DMS 273 treated with DMSO at 0.1 percent for 48 hours (cell line): Measurements from ENCODE around the gene KLK15.
A peak's percentile ranks its signal among the peaks of the same experiment; 100 is the strongest.
"Not testable (repeated sequence)": the region's sequence is repeated elsewhere in the genome, so short reads cannot be mapped to it uniquely, and the experiment has no call there.

Experiments
- DNase-seq: peaks from one replicate; lab custom pipeline; 2025; lab: John Stamatoyannopoulos, UW

The KLK15 gene

GRCh38 chr19:50796128-50796633 lies 37.2 kb downstream of the KLK15 start:
- no peak for DNase-seq

DNA sequence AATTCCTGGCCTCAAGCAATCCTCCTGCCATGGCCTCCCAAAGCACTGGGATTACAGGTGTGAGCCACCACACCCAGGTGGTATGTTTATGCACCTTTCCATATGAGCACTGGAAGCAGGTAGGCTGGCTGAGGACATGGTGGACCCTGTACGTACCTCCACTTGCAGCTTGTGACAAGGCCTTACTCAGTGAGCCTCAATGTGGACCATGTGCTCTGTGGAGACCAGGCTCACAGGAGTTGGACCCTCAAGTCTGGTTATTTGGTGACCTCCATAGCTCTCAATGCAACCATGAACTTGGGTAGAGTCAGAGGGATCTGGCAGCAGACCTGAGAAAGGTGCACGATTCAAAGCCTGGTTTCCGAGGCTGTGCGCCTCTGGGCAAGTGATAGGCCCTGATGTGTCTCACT lies 37.7 kb downstream of the KLK15 start:
- DNase-seq, result no peak

- DNase-seq, result peak; percentile 70
Measured at GRCh38 chr19:50794876-50795663, 38.3 kb downstream of the KLK15 start.

DNA sequence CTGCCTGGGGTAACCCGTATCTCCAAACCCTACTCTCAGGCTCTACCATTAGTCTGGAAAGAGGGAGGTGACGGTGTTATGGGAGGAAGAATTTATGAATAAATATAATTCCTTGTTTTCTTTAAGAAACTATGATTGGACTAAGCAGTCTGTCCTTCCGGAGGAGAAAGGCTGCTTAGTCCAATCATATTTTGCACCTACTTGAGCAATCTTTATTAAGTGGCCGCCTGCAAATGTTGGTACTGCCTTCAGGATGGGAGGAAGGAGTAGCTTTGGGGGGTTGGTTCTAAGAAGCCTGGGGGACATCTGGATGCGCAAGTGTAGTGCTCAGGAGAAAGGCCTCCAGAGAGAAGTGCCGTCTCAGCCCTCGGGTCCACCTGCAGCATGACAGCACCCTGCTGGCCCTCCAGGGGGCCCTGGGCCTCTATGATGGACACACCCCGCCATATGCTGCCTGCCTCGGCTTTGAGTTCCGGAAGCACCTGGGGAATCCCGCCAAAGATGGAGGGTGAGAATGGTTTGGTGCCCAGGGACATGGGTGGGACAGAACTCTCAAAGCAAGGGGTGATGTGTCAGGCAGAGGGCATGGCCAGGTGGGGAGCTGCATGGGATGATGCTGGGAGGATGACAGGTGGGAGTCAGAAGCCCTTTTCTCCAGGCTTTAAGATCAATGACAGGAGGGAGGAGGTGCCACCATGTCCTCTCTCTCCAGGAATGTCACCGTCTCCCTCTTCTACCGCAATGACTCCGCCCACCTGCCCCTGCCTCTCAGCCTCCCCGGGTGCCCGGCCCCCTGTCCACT lies 39.1 kb downstream of the KLK15 start:
- DNase-seq, result peak; percentile 63

- no peak for DNase-seq
Measured at GRCh38 chr19:50793558-50794065, 39.8 kb downstream of the KLK15 start.

DNA sequence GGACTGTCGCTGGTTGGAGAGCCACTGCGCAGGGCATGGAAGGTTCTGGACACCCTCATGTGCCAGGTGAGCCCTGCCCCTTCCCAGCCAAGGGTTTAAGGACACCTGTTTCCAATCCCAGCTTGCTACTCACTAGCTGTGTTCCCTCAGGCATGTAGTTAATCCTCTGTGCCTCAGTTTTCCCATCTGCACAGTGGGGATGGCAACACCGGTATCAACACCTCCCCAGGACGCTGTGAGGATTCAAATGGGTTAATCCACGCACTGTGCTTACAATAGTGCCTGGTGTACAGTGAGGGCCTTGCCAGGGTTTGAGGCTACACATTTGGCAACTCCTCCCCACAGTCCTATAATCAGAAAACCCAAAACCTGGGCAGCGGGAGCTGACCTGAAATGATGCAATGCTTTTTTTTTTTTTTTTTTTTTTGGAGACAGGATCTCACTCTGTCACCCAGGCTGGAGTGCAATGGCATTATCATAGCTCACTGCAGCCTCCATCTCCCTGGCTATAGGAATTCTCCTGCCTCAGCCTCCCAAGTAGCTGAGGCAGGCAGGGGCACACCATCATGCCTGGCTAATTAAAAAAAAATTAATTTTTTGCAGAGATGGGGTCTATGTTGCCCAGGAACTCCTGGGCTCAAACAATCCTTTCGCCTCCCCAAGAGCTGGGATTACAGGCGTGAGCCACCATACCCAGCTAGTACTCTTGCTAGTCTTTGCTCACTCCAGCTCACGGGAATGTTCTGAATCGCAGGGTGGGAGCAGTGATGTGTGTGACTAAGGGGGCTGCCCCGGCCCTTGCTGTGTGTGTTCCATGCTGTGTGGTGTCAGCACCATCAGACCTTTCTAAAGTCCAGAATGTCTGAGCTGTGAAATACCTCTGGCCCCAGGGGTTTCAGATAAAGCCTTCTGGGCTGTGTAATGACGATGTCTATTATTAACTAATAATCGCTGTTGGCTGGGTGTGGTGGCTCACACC lies 40.8 kb downstream of the KLK15 start:
- no peak for DNase-seq

DNA sequence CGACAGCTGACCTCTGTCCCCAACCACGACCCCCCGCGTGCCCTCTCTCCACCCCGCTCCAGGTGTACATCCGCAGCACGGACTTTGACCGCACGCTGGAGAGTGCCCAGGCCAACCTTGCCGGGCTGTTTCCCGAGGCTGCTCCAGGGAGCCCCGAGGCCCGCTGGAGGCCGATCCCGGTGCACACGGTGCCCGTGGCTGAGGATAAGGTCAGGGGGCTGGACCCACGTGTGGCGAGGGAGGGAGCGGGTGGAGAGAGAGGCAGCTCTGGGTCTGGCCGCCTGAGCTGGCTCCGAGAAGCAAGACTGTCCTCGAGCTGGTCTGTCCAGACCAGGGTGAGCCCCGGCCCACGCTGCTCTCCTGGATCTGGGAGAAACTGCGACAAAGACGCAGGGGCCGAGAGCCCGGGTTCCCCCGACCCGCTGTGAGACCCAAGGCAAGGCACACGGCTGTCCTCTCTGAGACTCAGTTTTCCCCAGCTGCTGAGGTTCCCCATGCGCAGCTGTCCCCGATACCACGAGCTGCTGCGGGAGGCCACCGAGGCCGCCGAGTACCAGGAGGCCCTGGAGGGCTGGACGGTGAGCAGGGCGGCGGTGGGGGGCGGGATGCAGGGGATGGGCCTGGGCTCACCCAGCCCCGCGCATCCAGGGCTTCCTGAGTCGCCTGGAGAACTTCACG lies 41.6 kb downstream of the KLK15 start:
- DNase-seq, result no peak

- DNase-seq, result no peak
Measured at GRCh38 chr19:50790922-50791467, 42.4 kb downstream of the KLK15 start.

DNA sequence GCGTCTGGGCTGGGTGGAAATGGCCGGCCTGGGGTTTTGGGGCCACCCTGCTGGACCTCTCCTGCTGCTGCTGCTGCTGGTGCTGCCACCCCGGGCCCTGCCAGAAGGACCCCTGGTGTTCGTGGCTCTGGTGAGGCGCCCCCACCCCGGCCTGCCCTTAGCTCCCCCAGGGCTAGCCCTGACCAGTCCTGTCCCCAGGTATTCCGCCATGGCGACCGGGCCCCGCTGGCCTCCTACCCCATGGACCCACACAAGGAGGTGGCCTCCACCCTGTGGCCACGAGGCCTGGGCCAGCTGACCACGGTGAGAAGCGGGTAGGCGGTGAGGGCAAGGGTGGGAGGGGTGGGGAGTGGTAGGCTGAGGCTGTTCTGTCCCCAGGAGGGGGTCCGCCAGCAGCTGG lies 43.0 kb downstream of the KLK15 start, which contains the start of gene ACP4:
Gene ACP4 (plus strand): TSS at position 20 of the 400 bp plus-strand sequence. CDS start 0 bp downstream, at position 20.
- no peak for DNase-seq

DNA sequence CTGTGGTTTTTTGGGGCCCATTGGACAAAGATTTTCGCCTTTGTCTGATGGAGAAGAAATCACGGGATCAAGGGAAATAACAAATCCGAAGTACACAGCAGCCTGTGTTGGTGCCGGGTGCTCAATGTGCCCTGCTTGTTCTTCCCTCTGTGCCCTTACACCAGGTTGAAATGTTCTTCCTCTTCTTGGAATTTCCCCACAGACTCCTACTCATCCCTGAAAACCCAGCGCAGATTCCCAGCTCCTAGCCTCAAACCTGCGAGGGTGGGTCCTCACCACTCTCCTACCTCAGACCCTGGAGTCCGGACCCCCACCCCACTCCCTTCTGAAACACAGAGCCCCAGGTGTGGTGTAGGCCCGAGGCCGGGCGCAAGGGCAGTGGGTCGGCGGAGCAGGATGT lies 48.0 kb downstream of the KLK15 start:
- no peak for DNase-seq

DNA sequence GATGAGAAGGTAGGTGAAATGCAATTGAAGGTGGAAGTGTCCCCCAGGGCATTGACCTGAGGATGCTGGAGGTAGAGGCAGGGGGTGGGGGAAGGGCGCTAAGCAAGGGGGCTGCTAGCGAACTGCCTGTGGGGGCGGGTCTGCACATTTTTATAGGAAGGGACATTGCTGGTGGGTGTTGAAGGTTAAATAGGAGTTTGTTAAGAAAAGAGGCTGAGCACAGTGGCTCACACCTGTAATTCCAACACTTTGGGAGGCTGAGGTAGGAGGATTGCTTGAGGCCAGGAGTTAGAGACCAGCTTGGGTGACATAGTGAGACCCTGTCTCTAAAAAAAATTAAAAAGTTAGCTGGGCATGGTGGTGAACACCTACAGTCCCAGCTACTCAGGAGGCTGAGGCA lies 48.7 kb downstream of the KLK15 start:
- no peak for DNase-seq

GRCh38 chr19:50783848-50784152 lies 49.6 kb downstream of the KLK15 start:
- not testable (repeated sequence) for DNase-seq

DNA sequence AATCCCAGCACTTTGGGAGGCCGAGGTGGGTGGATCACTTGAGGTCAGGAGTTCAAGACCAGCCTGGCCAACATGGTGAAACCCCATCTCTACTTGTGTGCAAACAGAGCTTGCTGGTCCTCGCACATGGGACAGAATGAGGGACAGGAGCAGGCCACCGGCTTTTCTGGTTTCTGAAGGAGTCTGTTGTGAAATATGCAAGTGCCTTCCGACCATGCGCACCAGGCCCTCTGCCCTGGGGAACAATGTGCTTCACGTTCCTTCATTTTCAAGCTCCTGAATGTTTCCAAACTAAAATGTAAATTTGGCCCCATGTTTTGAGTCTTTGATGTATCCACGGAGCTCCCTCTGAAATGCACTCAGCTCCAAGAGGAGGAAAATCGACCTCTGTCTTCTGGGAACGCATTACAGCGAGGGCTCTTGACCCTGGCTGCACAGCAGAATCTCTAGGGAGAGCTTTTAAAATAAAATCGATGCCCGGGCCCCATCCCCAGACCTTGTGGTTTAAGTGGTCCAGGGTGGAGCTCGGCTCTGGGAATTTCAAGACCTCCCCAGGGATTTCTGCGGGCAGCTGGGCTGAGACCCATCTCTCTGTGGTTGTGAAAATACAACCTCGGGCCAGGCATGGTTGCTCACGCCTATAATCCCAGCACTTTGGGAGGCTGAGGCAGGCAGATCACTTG lies 52.5 kb downstream of the KLK15 start:
- no peak for DNase-seq

DNA sequence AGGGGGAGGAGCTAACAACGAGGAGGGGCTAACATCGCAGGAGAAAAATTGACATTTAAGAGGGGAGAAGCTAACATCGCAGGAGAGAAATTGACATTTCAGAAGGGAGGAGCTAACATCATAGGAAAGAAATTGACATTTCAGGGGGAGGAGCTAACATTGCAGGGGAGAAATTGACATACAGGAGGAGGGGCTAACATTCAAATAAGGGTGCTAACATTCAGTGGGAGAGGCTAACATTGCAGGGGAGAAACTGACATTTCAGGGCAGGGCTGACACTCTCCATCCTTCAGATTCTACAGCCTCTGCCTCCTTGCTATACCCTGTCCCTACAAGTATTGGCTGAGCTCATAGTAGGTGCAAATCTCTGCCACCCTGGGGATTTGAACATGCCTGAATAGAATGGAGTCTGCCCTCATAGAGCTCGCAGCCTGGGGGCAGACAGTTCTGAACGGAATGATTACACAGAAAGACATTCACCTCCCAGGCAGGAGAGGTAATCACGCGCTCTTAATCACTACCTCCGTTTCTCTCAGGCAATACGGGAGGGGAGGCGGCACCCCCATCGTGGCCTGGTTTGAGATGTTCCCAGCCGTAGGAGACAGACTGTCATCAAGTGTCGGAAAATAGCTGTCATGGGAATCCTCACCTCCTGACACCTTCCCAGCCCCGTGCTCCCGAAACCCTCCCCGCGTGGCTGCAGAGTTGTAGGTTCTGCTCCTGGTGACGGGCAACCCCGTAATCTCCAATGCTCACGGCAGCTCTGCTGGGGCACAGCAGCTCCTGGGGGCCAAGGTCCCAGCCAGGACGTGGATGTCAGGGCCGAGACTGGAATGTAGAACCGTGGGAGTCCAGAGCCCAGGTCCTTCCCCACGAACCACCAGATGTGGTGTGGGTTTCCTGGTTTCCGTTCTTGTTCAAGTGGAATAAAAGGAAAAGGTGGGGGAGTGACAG lies 53.6 kb downstream of the KLK15 start:
- no peak for DNase-seq

GRCh38 chr19:50778906-50779430 lies 54.4 kb downstream of the KLK15 start:
- DNase-seq, result no peak

- no peak for DNase-seq
Measured at GRCh38 chr19:50777830-50778303, 55.5 kb downstream of the KLK15 start.

DNA sequence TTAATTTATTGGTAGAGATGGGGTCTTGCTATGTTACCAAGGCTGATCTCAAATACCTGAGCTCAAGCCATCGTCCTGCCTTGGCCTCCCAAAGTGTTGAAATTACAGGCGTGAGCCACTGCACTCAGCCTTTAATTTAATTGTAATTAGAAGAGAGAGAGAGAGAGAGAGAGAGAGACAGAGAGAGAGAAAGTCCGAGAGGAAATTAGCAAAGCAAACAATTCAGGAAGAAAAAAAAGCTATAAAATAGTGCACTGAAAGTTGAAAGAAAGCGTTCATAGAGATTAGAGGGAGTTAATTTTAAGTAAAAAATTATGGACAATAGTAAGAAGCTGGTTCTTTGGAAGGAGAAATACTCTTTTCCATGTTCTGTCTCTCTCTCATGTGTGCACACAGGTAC lies 56.1 kb downstream of the KLK15 start:
- DNase-seq, result no peak

- DNase-seq, result no peak
Measured at GRCh38 chr19:50776131-50776530, 57.2 kb downstream of the KLK15 start.
